ENCODE measurements around the gene TPRN.

DNA sequence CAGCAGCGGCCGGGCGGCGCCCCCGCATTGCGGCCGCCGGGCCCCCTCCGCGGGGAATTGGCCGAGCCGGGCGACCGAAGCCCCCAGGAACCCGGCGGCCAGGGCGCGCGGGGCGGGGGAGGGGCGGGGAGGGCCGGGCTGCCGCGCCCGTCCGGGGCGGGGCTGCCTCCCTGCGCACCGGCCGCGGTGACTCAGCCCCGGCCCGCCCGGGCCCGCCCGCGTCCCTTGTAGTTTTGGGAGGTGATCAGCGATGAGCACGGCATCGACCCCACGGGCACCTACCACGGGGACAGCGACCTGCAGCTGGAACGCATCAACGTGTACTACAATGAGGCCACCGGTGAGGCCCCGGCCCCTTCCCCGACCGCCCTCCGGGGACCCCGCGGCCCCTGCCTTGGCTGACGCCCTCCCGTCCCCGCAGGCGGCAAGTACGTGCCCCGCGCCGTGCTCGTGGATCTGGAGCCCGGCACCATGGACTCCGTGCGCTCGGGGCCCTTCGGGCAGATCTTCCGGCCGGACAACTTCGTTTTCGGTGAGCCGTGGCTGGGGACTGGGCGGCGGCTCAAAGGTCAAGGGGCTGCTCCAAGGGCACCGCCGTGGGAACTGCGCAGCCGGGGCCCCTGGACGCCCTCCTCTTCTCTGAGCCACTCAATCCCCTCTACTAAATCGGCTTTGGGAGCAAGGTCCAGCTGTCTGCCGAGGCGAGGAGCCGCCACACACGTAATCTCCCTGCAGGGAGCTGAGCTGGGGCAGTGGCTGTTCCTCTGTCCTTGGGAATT, 41.1 kb upstream of the TPRN start:
- no peak for TF ChIP-seq POLR2A (IDR thresholded peaks at IDR 0.05)
- TF ChIP-seq, protein P1, sequence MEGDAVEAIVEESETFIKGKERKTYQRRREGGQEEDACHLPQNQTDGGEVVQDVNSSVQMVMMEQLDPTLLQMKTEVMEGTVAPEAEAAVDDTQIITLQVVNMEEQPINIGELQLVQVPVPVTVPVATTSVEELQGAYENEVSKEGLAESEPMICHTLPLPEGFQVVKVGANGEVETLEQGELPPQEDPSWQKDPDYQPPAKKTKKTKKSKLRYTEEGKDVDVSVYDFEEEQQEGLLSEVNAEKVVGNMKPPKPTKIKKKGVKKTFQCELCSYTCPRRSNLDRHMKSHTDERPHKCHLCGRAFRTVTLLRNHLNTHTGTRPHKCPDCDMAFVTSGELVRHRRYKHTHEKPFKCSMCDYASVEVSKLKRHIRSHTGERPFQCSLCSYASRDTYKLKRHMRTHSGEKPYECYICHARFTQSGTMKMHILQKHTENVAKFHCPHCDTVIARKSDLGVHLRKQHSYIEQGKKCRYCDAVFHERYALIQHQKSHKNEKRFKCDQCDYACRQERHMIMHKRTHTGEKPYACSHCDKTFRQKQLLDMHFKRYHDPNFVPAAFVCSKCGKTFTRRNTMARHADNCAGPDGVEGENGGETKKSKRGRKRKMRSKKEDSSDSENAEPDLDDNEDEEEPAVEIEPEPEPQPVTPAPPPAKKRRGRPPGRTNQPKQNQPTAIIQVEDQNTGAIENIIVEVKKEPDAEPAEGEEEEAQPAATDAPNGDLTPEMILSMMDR (IDR thresholded peaks at IDR 0.05), result no peak

Data from sigmoid colon (tissue), 3 donors.